K562 (cell line): ENCODE measurements around the gene HCRT. TPM values are rescaled to one million over a fixed set of nuclear protein-coding genes. Genes with fewer than 3 reads are reported as not detected.

ENCODE experiments used
- EZH2 ChIP-seq: IDR thresholded peaks from 2 replicates; pipeline ENCODE4 v1.6.1; 2012; ENCODE audit warnings: low read depth, mild to moderate bottlenecking, inconsistent platforms, low read length, borderline replicate concordance
- MEIS2 ChIP-seq: fragments of 450-650 bp; IDR thresholded peaks from 2 replicates; pipeline ENCODE4 v1.6.1; 2014; ENCODE audit warnings: mild to moderate bottlenecking; ENCODE audit not compliant: partially characterized antibody
- PHF20 ChIP-seq: fragments of 450-650 bp; IDR thresholded peaks from 2 replicates; pipeline ENCODE4 v1.6.1; 2018; ENCODE audit not compliant: partially characterized antibody
- RFX1 ChIP-seq: fragments of 450-650 bp; IDR thresholded peaks from 2 replicates; pipeline ENCODE4 v1.6.1; 2016; ENCODE audit warnings: mild to moderate bottlenecking, moderate library complexity
- STAT5A ChIP-seq: IDR thresholded peaks from 2 replicates; pipeline ENCODE4 v1.6.1; 2012; ENCODE audit warnings: low read length, inconsistent platforms, borderline replicate concordance
- ZBTB17 ChIP-seq: fragments of 450-650 bp; formaldehyde crosslinking; IDR thresholded peaks from 2 replicates; pipeline ENCODE4 v1.4.0; 2020; ENCODE audit warnings: mild to moderate bottlenecking
- ZNF696 ChIP-seq: fragments of 250-450 bp; sonication (Bioruptor Pico); conservative IDR thresholded peaks from 2 replicates; pipeline ENCODE4 v1.4.0; 2020; ENCODE audit warnings: mild to moderate bottlenecking, moderate library complexity
- polyA plus RNA-seq, 8 experiments: library from polyadenylated mRNA; depleted of rRNA in 4 of 8; stranded (reverse) in 5 of 8; unstranded in 3 of 8; fragments of >200 nt; fragmentation: Nextera tagmentation in 2 of 8; fragmentation: Illumina TruSeq in 1 of 8; extraction: Ambion mirVana in 2 of 8; extraction: Trizol in 1 of 8; gene quantifications; 2 replicates each; pipeline versions ENCODE4 v1.2.1 to v1.2.3, GENCODE V29; 2011 to 2014; ENCODE audit warnings: inconsistent platforms in 1 of 8, missing spikeins in 1 of 8
- total RNA-seq, 7 experiments: library from RNA; depleted of rRNA in 6 of 7; stranded (reverse); fragments of >200 nt in 6 of 7; fragmentation: Illumina TruSeq in 2 of 7; extraction: Trizol in 2 of 7; gene quantifications; 2 replicates each; pipeline versions ENCODE4 v1.2.1 to v1.2.3, GENCODE V29; 2011 to 2021; ENCODE audit warnings: low replicate concordance in 1 of 7
- TF ChIP-seq, protein P1 (sequence below), 2 experiments: fragments of 450-650 bp; conservative IDR thresholded peaks; 2 replicates each; pipeline ENCODE4 v1.6.1; 2017; ENCODE audit warnings: mild to moderate bottlenecking in 2 of 2, moderate library complexity in 2 of 2
- TF ChIP-seq, protein P2 (sequence below): fragments of 450-650 bp; IDR thresholded peaks from 2 replicates; pipeline ENCODE4 v1.6.1; 2017; ENCODE audit warnings: mild to moderate bottlenecking, moderate library complexity
- TF ChIP-seq, protein P3 (sequence below): fragments of 250-450 bp; sonication (Bioruptor Pico); IDR thresholded peaks from 2 replicates; pipeline ENCODE4 v1.6.1; 2021; ENCODE audit warnings: mild to moderate bottlenecking

HCRT gene
- total and polyA plus RNA-seq, 9 of the 15 experiments (the other 6 are each of a cell fraction or from before 2014, with no cell fraction given): not detected

DNA sequence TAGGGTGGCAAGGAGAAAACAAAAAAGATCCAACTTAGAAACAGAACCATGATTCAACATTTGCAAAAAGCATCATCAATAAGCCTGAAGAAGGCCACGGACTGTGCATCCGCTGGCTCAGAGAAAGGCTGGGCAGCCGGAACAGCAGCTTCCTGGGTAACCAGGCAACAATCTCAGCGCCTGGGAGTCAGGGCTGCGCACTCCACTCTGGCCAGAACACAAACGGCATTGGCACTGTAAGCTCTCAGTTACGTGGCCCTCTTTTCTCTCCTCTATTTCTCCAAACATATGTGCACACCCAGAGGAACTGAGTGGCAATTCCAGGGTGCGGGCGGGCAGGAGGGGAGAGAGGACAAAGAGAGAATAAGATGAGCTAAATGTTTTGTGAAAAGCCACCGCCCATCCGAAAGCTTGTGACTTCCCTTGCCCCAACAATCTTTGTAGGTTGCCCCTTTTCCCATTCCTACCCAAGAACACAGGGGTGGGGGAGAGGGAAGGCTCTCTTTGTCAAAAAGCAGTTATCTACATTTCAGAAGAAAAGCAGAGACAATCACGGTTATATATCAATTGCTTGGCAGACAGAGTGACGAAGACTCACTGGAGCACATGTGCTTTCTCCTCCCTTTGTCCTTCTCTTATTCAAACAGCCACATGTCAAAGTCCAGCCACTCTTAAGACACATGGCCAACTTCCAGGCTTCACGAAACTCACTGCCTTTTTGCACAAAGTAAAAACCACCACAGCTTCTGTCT is 15.6 kb upstream of the HCRT start (continued):
- TF ChIP-seq ZBTB17: no peak
- TF ChIP-seq PHF20: no peak
- TF ChIP-seq RFX1: peak; percentile 66; the same call in 1 of the 2 replicates
- TF ChIP-seq, protein P1, sequence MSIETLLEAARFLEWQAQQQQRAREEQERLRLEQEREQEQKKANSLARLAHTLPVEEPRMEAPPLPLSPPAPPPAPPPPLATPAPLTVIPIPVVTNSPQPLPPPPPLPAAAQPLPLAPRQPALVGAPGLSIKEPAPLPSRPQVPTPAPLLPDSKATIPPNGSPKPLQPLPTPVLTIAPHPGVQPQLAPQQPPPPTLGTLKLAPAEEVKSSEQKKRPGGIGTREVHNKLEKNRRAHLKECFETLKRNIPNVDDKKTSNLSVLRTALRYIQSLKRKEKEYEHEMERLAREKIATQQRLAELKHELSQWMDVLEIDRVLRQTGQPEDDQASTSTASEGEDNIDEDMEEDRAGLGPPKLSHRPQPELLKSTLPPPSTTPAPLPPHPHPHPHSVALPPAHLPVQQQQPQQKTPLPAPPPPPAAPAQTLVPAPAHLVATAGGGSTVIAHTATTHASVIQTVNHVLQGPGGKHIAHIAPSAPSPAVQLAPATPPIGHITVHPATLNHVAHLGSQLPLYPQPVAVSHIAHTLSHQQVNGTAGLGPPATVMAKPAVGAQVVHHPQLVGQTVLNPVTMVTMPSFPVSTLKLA (conservative IDR thresholded peaks at IDR 0.05): 0 out of 4 replicates have a peak, but pooled peaks of 1 of the 2 experiments have one; percentile 18
- TF ChIP-seq EZH2: no peak
- peak; percentile 23 for TF ChIP-seq MEIS2
- no peak for TF ChIP-seq STAT5A
- no peak for TF ChIP-seq ZNF696 (CRISPR knock-in tag)
- TF ChIP-seq, protein P2, sequence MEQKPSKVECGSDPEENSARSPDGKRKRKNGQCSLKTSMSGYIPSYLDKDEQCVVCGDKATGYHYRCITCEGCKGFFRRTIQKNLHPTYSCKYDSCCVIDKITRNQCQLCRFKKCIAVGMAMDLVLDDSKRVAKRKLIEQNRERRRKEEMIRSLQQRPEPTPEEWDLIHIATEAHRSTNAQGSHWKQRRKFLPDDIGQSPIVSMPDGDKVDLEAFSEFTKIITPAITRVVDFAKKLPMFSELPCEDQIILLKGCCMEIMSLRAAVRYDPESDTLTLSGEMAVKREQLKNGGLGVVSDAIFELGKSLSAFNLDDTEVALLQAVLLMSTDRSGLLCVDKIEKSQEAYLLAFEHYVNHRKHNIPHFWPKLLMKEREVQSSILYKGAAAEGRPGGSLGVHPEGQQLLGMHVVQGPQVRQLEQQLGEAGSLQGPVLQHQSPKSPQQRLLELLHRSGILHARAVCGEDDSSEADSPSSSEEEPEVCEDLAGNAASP: no peak
- TF ChIP-seq, protein P3, sequence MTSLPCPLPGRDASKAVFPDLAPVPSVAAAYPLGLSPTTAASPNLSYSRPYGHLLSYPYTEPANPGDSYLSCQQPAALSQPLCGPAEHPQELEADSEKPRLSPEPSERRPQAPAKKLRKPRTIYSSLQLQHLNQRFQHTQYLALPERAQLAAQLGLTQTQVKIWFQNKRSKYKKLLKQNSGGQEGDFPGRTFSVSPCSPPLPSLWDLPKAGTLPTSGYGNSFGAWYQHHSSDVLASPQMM (CRISPR knock-in tag): no peak
- TF ChIP-seq, all 486 proteins: peak for 4
